ENCODE measurements around the gene BTD. TPM values are rescaled to one million over a fixed set of nuclear protein-coding genes. Genes with fewer than 3 reads are reported as not detected.

The BTD gene
- total RNA-seq, result 10 to 100 TPM; 32.2 to 33.3 TPM
- 10 to 100 TPM; 13.1 to 15.2 TPM for polyA plus RNA-seq (ENCODE audit: insufficient read length in 2 of 2)
- long read RNA-seq, donor 1, full-length matches to known transcripts, result 7 of 13 reads
- long read RNA-seq, donor 1, partial matches to known transcripts, result 6 of 13 reads
- long read RNA-seq, donor 1, other reads (novel, unspliced or antisense), result 0 of 13 reads
- long read RNA-seq, donor 2, full-length matches to known transcripts, result 5 of 5 reads
- long read RNA-seq, donor 2, partial matches to known transcripts, result 0 of 5 reads
- long read RNA-seq, donor 2, other reads (novel, unspliced or antisense), result 0 of 5 reads
- long read RNA-seq, donor 3, full-length matches to known transcripts, result 4 of 4 reads
- long read RNA-seq, donor 3, partial matches to known transcripts, result 0 of 4 reads
- long read RNA-seq, donor 3, other reads (novel, unspliced or antisense), result 0 of 4 reads
- long read RNA-seq, donor 4, full-length matches to known transcripts, result 8 of 15 reads
- long read RNA-seq, donor 4, partial matches to known transcripts, result 7 of 15 reads
- long read RNA-seq, donor 4, other reads (novel, unspliced or antisense), result 0 of 15 reads

- Histone ChIP-seq H3K27me3 (ENCODE audit: control insufficient read depth, insufficient read depth, low read length) (no peaks in the 10 kb centered on the region), H3K4me3 (ENCODE audit: low read depth, low read length) (peak within 1 kb of the TSS; percentile 97), H3K27ac (ENCODE audit: low read depth, low read length) (peak within 1 kb of the TSS; percentile 89), H3K9me3 (ENCODE audit: control insufficient read depth, insufficient read depth, low read length) (no peaks in the 10 kb centered on the region), H3K36me3 (ENCODE audit: control insufficient read depth, insufficient read depth, low read length) (peaks cover 13% of the 10 kb centered on the region), H3K4me1 (ENCODE audit: control insufficient read depth, insufficient read depth, low read length) (no peaks in the 10 kb centered on the region)
- peak; percentile 99 to 100 (median 99) for DNase-seq (ENCODE audit: low read depth in 4 of 6, low spot score in 6 of 6)
- 0% methylated on average over 60 of the region's 61 CpGs for WGBS (ENCODE audit: insufficient coverage)
Measured at GRCh38 chr3:15601399-15602145, at the start of gene BTD, which contains the start of gene HACL1. Gene BTD, plus strand, starts transcription at chr3:15601745. Its CDS starts 33,695 bp downstream, at chr3:15635440. Gene HACL1, minus strand, starts transcription at chr3:15601569. Its CDS starts 106 bp downstream, at chr3:15601463.

- 94% methylated on average over 1 of the region's 1 CpG for WGBS (ENCODE audit: insufficient coverage)
- DNase-seq (ENCODE audit: low read depth in 4 of 6, low spot score in 6 of 6), result no peak
- Histone ChIP-seq H3K9me3 (ENCODE audit: control insufficient read depth, insufficient read depth, low read length) (no peaks in the 10 kb centered on the region), H3K27me3 (ENCODE audit: control insufficient read depth, insufficient read depth, low read length) (no peaks in the 10 kb centered on the region), H3K36me3 (ENCODE audit: control insufficient read depth, insufficient read depth, low read length) (no peaks in the 10 kb centered on the region), H3K4me3 (ENCODE audit: low read depth, low read length) (no peak overlapping the region), H3K4me1 (ENCODE audit: control insufficient read depth, insufficient read depth, low read length) (no peaks in the 10 kb centered on the region), H3K27ac (ENCODE audit: low read depth, low read length) (no peak overlapping the region)
Measured at GRCh38 chr3:15551902-15552301, 49.6 kb upstream of the BTD start.

GRCh38 chr3:15553749-15554148 lies 47.8 kb upstream of the BTD start:
- H3K27me3 ChIP-seq (ENCODE audit: control insufficient read depth, insufficient read depth, low read length), result no peaks in the 10 kb centered on the region
- H3K36me3 ChIP-seq (ENCODE audit: control insufficient read depth, insufficient read depth, low read length), result no peaks in the 10 kb centered on the region
- H3K4me3 ChIP-seq (ENCODE audit: low read depth, low read length), result no peak overlapping the region
- no peaks in the 10 kb centered on the region for H3K4me1 ChIP-seq (ENCODE audit: control insufficient read depth, insufficient read depth, low read length)
- H3K9me3 ChIP-seq (ENCODE audit: control insufficient read depth, insufficient read depth, low read length), result no peaks in the 10 kb centered on the region
- WGBS (ENCODE audit: insufficient coverage), result 87% methylated on average over 3 of the region's 3 CpGs
- DNase-seq (ENCODE audit: low read depth in 4 of 6, low spot score in 6 of 6), result no peak
- no peak overlapping the region for H3K27ac ChIP-seq (ENCODE audit: low read depth, low read length)

- H3K27me3 ChIP-seq (ENCODE audit: control insufficient read depth, insufficient read depth, low read length), result no peaks in the 10 kb centered on the region
- no peaks in the 10 kb centered on the region for H3K9me3 ChIP-seq (ENCODE audit: control insufficient read depth, insufficient read depth, low read length)
- DNase-seq (ENCODE audit: low read depth in 4 of 6, low spot score in 6 of 6), result no peak
- no peaks in the 10 kb centered on the region for H3K4me1 ChIP-seq (ENCODE audit: control insufficient read depth, insufficient read depth, low read length)
- H3K27ac ChIP-seq (ENCODE audit: low read depth, low read length), result no peak overlapping the region
- WGBS (ENCODE audit: insufficient coverage), result no CpG with 5 or more reads among the region's 2 CpGs
- no peak overlapping the region for H3K4me3 ChIP-seq (ENCODE audit: low read depth, low read length)
- peaks cover 2% of the 10 kb centered on the region for H3K36me3 ChIP-seq (ENCODE audit: control insufficient read depth, insufficient read depth, low read length)
Measured at GRCh38 chr3:15556512-15556911, 45.0 kb upstream of the BTD start.

- WGBS (ENCODE audit: insufficient coverage), result no CpG with 5 or more reads among the region's 3 CpGs
- H3K4me1 ChIP-seq (ENCODE audit: control insufficient read depth, insufficient read depth, low read length), result no peaks in the 10 kb centered on the region
- H3K36me3 ChIP-seq (ENCODE audit: control insufficient read depth, insufficient read depth, low read length), result peaks cover 7% of the 10 kb centered on the region
- peak; percentile 19 to 87 (median 42) for DNase-seq (ENCODE audit: low read depth in 4 of 6, low spot score in 6 of 6)
- no peaks in the 10 kb centered on the region for H3K27me3 ChIP-seq (ENCODE audit: control insufficient read depth, insufficient read depth, low read length)
- no peak overlapping the region for H3K27ac ChIP-seq (ENCODE audit: low read depth, low read length)
- no peaks in the 10 kb centered on the region for H3K9me3 ChIP-seq (ENCODE audit: control insufficient read depth, insufficient read depth, low read length)
- no peak overlapping the region for H3K4me3 ChIP-seq (ENCODE audit: low read depth, low read length)
Measured at GRCh38 chr3:15557511-15557946, 44.0 kb upstream of the BTD start.

- WGBS (ENCODE audit: insufficient coverage), result 74% methylated on average over 4 of the region's 9 CpGs
- Histone ChIP-seq H3K9me3 (ENCODE audit: control insufficient read depth, insufficient read depth, low read length) (no peaks in the 10 kb centered on the region), H3K27ac (ENCODE audit: low read depth, low read length) (no peak overlapping the region), H3K4me1 (ENCODE audit: control insufficient read depth, insufficient read depth, low read length) (no peaks in the 10 kb centered on the region), H3K4me3 (ENCODE audit: low read depth, low read length) (no peak overlapping the region), H3K36me3 (ENCODE audit: control insufficient read depth, insufficient read depth, low read length) (peaks cover 13% of the 10 kb centered on the region), H3K27me3 (ENCODE audit: control insufficient read depth, insufficient read depth, low read length) (no peaks in the 10 kb centered on the region)
- no peak for DNase-seq (ENCODE audit: low read depth in 4 of 6, low spot score in 6 of 6)
Measured at GRCh38 chr3:15558581-15558980, 43.0 kb upstream of the BTD start.

GRCh38 chr3:15562560-15562959 lies 39.0 kb upstream of the BTD start:
- Histone ChIP-seq H3K9me3 (ENCODE audit: control insufficient read depth, insufficient read depth, low read length) (no peaks in the 10 kb centered on the region), H3K27me3 (ENCODE audit: control insufficient read depth, insufficient read depth, low read length) (no peaks in the 10 kb centered on the region), H3K4me3 (ENCODE audit: low read depth, low read length) (no peak overlapping the region), H3K36me3 (ENCODE audit: control insufficient read depth, insufficient read depth, low read length) (peaks cover 28% of the 10 kb centered on the region), H3K27ac (ENCODE audit: low read depth, low read length) (no peak overlapping the region), H3K4me1 (ENCODE audit: control insufficient read depth, insufficient read depth, low read length) (no peaks in the 10 kb centered on the region)
- WGBS (ENCODE audit: insufficient coverage), result 88% methylated on average over 2 of the region's 5 CpGs
- no peak for DNase-seq (ENCODE audit: low read depth in 4 of 6, low spot score in 6 of 6)

- peaks cover 30% of the 10 kb centered on the region for H3K36me3 ChIP-seq (ENCODE audit: control insufficient read depth, insufficient read depth, low read length)
- WGBS (ENCODE audit: insufficient coverage), result no CpG with 5 or more reads among the region's 1 CpG
Measured at GRCh38 chr3:15563190-15563589, 38.4 kb upstream of the BTD start.

GRCh38 chr3:15572138-15572537 lies 29.4 kb upstream of the BTD start:
- no peak overlapping the region for H3K27ac ChIP-seq (ENCODE audit: low read depth, low read length)
- no peak overlapping the region for H3K4me3 ChIP-seq (ENCODE audit: low read depth, low read length)
- no peaks in the 10 kb centered on the region for H3K27me3 ChIP-seq (ENCODE audit: control insufficient read depth, insufficient read depth, low read length)
- no peak for DNase-seq (ENCODE audit: low read depth in 4 of 6, low spot score in 6 of 6)
- no peaks in the 10 kb centered on the region for H3K4me1 ChIP-seq (ENCODE audit: control insufficient read depth, insufficient read depth, low read length)
- H3K9me3 ChIP-seq (ENCODE audit: control insufficient read depth, insufficient read depth, low read length), result no peaks in the 10 kb centered on the region
- H3K36me3 ChIP-seq (ENCODE audit: control insufficient read depth, insufficient read depth, low read length), result peaks cover 17% of the 10 kb centered on the region
- WGBS (ENCODE audit: insufficient coverage), result no CpG with 5 or more reads among the region's 4 CpGs

More at GRCh38 chr3:15563190-15563589, 38.4 kb upstream of the BTD start:
- no peak overlapping the region for H3K27ac ChIP-seq (ENCODE audit: low read depth, low read length)
- DNase-seq (ENCODE audit: low read depth in 4 of 6, low spot score in 6 of 6), result no peak
- H3K4me1 ChIP-seq (ENCODE audit: control insufficient read depth, insufficient read depth, low read length), result no peaks in the 10 kb centered on the region
- no peak overlapping the region for H3K4me3 ChIP-seq (ENCODE audit: low read depth, low read length)
- H3K27me3 ChIP-seq (ENCODE audit: control insufficient read depth, insufficient read depth, low read length), result no peaks in the 10 kb centered on the region
- H3K9me3 ChIP-seq (ENCODE audit: control insufficient read depth, insufficient read depth, low read length), result no peaks in the 10 kb centered on the region
